Suprapubic skin (tissue), 3 donors: Measurements from ENCODE around the gene MAG.

Source experiments
- POLR2A ChIP-seq, 2 donors: fragments of 450-650 bp; IDR thresholded peaks; one replicate each; pipeline ENCODE4 v1.6.1; 2017; ENCODE audit warnings: antibody characterized with exemption in 2 of 2, mild to moderate bottlenecking in 2 of 2, moderate library complexity in 2 of 2
- TF ChIP-seq, protein P1 (sequence below), 2 donors: fragments of 200-600 bp in 1 of 2; fragments of 450-650 bp in 1 of 2; sonication (generic) in 1 of 2; IDR thresholded peaks; one replicate each; pipeline ENCODE4 v1.5.1; 2016 to 2019; ENCODE audit warnings: antibody characterized with exemption in 2 of 2, mild to moderate bottlenecking in 1 of 2, moderate library complexity in 1 of 2

DNA sequence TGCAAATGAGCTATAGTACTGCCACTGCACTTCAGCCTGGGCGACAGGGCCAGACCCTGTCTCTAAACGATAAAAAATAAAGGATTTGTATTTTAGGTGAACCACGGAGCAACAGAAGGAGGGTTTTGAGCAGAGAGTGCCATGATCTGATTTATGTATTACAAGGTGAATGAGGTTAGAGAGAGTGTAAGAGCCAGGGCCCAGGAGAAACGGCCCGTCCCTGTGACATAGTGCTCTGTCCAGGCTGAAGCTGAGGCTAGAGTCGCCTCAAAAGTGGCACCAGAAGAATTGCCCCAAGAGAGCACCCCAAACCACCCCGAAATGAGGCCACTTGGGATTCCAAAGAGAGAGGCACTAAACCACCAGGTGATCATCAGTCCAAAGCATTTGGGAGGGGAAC, 16.9 kb downstream of the MAG start:
- TF ChIP-seq, protein P1, sequence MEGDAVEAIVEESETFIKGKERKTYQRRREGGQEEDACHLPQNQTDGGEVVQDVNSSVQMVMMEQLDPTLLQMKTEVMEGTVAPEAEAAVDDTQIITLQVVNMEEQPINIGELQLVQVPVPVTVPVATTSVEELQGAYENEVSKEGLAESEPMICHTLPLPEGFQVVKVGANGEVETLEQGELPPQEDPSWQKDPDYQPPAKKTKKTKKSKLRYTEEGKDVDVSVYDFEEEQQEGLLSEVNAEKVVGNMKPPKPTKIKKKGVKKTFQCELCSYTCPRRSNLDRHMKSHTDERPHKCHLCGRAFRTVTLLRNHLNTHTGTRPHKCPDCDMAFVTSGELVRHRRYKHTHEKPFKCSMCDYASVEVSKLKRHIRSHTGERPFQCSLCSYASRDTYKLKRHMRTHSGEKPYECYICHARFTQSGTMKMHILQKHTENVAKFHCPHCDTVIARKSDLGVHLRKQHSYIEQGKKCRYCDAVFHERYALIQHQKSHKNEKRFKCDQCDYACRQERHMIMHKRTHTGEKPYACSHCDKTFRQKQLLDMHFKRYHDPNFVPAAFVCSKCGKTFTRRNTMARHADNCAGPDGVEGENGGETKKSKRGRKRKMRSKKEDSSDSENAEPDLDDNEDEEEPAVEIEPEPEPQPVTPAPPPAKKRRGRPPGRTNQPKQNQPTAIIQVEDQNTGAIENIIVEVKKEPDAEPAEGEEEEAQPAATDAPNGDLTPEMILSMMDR (IDR thresholded peaks at IDR 0.05), result no peak
- no peak for TF ChIP-seq POLR2A (IDR thresholded peaks at IDR 0.05)
